Mononuclear cell (primary cell): ENCODE data around the gene RASSF10. TPM values are rescaled to one million over a fixed set of nuclear protein-coding genes. Genes with fewer than 3 reads are reported as not detected.
"Not testable (repeated sequence)": the region's sequence is repeated elsewhere in the genome, so short reads cannot be mapped to it uniquely, and the experiment has no call there.

Source experiments
- H3K27me3 ChIP-seq: 2 replicates; pipeline ENCODE4 v1.6.0; 2011; ENCODE audit warnings: low read length, control low read depth; ENCODE audit not compliant: insufficient read depth
- H3K4me1 ChIP-seq: 2 replicates; pipeline ENCODE4 v1.5.1; 2011; ENCODE audit warnings: mild to moderate bottlenecking, low read length, control low read depth; ENCODE audit not compliant: insufficient read depth
- H3K4me3 ChIP-seq: 2 replicates; pipeline ENCODE4 v1.5.1; 2011; ENCODE audit warnings: mild to moderate bottlenecking, low read length, moderate library complexity
- H3K9me3 ChIP-seq: 2 replicates; pipeline ENCODE4 v1.5.1; 2011; ENCODE audit warnings: low read depth, mild to moderate bottlenecking, control low read depth, low read length
- total RNA-seq: library from RNA; depleted of rRNA; stranded (reverse); fragments of >200 nt; gene quantifications from one replicate; pipeline ENCODE4 v1.2.3, GENCODE V29; 2012

Gene RASSF10
- total RNA-seq, 1 donor, result not detected

DNA sequence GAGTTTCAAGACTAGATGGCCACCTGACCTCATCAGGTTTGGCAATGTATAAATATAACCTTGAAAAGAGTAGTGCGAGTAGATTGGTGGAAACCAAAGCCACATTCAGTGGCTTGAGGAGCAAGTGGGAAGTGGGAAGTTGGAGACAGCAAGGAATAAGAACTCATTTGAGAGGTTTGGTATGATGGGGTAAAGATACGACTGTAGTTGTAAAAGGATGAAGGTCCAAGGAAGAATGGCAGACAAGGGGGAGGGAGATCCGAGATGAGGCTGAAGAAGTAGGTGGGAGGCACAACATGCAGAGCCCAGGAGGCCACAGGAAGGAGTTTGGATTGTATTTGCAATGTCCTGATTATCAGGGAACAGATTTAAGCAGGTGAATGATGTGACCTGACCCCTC lies 20.8 kb downstream of the RASSF10 start:
- Histone ChIP-seq H3K9me3 (no peaks in the 10 kb centered on the region), H3K4me1 (no peaks in the 10 kb centered on the region), H3K4me3 (no peak overlapping the region), H3K27me3 (peaks cover 3% of the 10 kb centered on the region)

DNA sequence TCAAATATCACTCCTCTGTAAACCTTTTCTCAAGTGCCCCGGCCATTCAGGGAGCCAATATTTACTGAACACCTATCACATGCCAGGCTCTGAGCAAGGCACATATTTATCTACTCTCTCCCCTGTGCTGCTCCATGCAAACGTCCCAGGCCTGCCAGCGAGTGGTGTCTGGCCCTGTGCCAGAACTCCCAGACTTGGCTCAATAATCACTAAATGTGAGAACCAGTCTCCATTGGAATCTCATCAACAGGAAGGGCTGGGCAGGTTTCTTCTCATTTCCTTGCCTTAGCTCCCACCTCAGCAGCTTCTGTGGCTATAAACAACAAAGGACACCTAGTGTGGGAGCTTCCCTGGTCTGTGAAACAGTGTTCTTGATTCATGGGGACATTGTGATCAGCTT lies 21.7 kb downstream of the RASSF10 start:
- H3K27me3 ChIP-seq, result peaks cover 3% of the 10 kb centered on the region
- H3K9me3 ChIP-seq, result no peaks in the 10 kb centered on the region
- no peak overlapping the region for H3K4me3 ChIP-seq
- no peaks in the 10 kb centered on the region for H3K4me1 ChIP-seq

DNA sequence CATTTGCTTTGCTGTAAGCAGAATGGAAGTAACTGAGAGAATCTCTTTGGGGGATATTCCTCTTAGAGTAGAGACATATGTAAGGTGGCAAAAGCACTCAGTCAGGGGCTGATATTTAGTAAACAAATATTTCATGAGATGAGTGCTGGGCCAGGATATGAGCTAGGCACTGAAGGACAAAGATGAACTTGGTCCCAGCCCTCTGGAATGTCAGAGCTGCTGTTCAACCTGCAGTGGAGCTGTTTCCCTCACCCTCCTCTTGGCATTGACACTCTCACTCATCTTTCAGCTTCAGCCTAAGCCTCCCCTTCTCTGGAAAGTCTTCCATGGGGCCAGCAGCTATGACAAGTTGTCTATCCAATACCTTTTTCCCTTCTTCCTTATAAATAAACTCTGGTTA lies 22.2 kb downstream of the RASSF10 start:
- H3K4me3 ChIP-seq, result no peak overlapping the region
- no peaks in the 10 kb centered on the region for H3K9me3 ChIP-seq
- H3K4me1 ChIP-seq, result no peaks in the 10 kb centered on the region
- H3K27me3 ChIP-seq, result peaks cover 6% of the 10 kb centered on the region

DNA sequence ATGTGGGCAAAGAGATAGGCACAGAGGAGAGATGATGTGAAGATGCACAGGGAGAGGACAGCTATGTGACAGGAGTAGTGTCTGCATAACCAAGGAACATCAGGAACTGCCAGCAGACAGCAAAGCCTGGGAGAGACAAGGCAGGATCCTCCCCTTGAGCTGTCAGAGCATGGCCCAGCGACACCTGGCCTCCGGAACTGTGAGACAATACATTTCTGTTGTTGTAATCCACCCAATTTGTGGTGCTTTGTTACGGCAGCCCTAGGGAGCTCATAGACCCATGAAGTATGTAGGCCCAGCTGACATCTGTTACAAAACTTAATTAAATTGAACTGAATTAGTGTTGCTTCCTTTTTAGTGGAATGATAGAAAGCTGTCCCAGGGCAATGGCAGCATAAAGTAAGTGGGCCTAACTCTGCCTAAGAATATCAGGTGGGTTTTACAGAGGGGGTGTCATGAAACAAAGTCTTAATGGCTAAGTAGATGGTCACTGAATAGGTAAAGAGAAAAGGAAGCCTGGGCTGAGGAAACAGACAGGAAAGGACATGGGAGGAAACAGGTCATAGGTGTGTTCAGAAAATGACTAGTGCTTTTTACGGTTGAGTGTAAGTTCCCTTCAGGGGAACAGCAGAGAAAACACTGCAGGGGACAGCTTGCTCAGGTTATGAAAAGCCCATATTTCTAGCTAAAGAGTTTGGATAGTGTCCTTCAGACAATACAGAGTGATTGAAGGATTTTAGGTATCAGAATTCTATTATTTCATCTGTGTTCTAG lies 24.8 kb downstream of the RASSF10 start:
- no peak overlapping the region for H3K4me3 ChIP-seq
- H3K4me1 ChIP-seq, result no peaks in the 10 kb centered on the region
- H3K9me3 ChIP-seq, result no peaks in the 10 kb centered on the region
- peaks cover 2% of the 10 kb centered on the region for H3K27me3 ChIP-seq

DNA sequence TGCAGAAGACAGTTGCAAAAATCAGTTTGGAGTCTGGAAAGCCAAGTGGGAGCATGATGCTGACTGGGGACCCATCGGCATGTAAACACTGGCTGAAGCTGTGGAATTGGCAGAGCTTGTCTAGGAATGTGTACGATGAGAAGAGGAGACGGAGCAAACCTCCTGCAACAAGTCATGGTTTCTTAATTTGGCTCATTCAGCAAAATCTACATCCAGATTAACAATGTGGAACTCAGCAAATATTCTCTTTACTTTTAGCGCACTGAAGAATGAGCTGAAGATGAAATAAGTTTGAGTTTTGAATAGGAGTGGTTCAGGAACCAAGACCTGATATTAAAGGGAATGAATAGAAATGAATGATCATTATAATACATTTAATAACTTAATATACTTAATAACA lies 26.6 kb downstream of the RASSF10 start:
- H3K9me3 ChIP-seq, result no peaks in the 10 kb centered on the region
- H3K4me3 ChIP-seq, result no peak overlapping the region
- no peaks in the 10 kb centered on the region for H3K4me1 ChIP-seq
- peaks cover 2% of the 10 kb centered on the region for H3K27me3 ChIP-seq

DNA sequence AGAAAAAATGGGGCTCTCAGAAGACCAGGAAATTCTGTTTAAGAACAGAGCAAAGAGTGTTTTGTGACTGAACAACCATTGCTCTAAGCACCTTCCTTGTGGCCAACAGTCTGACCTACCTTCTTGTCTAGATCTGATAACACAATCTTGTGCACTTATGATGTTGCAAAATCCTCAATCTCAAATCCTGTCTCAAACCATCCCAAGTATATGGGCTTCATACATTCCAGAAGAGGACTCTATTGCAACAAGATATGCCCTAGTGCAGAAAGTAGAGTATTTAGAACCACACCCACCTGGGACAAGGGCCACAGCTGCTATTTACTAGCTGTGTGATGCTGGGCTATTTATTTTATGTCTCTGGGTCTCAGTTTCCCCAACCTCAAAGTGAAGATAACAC lies 27.1 kb downstream of the RASSF10 start:
- Histone ChIP-seq H3K4me3 (no peak overlapping the region), H3K4me1 (no peaks in the 10 kb centered on the region), H3K9me3 (no peaks in the 10 kb centered on the region), H3K27me3 (peaks cover 2% of the 10 kb centered on the region)

DNA sequence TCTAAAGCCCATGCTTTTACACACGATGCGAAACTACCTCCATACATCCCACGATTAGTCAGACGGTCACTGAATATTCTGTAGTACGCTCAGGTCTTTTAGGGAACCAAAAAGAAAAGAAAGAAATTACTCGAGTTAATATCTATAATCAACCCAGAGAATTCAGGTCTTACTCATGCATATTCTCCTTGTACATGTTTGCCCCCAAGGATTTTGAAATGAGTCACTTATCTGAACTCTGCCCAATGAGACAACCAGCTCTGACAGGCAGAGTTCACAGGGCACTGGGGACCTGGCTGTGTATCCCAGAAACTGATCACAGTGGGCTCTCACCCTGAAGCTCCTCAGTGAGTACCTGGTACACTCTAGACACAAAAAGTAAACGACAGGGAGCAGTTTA lies 29.2 kb downstream of the RASSF10 start:
- peaks cover 3% of the 10 kb centered on the region for H3K27me3 ChIP-seq
- H3K4me3 ChIP-seq, result no peak overlapping the region
- no peaks in the 10 kb centered on the region for H3K4me1 ChIP-seq
- no peaks in the 10 kb centered on the region for H3K9me3 ChIP-seq

DNA sequence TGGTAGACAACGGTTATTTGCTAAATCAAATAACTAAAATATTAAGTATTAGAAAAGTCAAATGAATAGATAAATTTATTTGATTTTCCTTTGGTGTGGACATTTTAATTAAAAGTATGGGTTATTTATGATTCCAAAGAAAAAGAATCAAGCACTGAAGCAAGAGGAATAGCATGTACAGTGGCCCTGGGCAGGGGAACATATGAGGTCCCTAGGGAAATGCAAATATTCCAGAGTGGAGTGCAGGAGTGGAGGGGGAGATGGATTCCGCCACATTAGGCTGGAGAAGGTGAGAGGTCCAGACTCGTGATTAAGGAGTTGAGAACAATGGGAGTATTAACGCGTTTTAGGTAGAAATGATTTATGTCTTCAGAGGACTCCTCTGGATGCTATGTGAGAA lies 30.0 kb downstream of the RASSF10 start:
- Histone ChIP-seq H3K27me3 (peaks cover 5% of the 10 kb centered on the region), H3K4me1 (no peaks in the 10 kb centered on the region), H3K4me3 (no peak overlapping the region), H3K9me3 (no peaks in the 10 kb centered on the region)

DNA sequence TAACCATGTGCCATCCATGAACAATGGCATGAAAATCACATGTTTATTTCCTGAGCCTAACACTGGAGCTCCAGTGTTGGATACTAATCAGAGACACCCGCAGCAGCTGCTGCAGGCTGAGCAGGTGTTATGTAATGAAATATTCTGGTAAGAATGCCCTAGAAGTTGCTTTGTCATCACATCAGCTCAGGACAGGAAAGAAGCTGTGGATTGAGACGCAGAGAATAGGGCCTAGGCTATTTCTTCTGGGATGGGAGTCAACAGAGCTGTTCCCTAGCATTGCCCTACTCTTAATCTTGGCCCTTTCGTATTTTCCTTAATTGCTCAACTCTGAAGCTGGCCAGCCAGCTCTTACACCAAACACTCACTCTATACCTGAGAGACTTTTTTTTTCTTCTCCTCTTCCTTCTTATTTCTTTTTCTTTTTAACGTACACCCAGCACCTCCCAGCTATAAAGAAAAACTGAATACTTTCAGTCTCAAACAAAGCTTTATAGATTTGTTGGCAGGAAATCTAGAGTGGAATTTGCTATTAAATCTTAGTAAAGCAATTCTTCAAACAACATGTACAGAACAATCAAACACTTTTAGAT lies 31.9 kb downstream of the RASSF10 start:
- Histone ChIP-seq H3K27me3 (peaks cover 4% of the 10 kb centered on the region), H3K4me1 (no peaks in the 10 kb centered on the region), H3K9me3 (no peaks in the 10 kb centered on the region), H3K4me3 (no peak overlapping the region)

DNA sequence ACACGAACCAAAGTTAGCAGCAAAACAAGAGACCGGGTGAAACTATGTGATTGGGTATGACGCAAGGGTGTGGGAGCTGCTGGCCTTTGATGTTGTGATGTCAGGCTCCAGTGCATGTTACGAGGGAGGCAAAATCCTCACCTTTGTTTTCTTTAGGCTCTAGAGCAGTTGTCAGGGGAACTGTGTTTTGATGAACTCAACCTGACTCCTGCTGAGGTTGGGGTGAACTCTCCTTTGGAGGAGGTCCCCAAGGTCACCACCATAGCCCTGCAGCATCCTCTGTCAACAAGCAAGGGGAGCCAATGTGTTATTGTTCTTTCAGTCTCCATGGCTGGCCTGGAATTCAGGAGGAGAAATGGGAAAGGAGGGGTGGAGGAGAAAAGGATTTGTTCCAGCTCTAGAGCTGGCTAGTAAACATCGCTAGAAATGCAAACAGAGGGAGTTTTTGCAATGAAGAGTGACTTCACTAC lies 33.8 kb downstream of the RASSF10 start:
- Histone ChIP-seq H3K27me3 (peaks cover 2% of the 10 kb centered on the region), H3K4me1 (no peaks in the 10 kb centered on the region)

DNA sequence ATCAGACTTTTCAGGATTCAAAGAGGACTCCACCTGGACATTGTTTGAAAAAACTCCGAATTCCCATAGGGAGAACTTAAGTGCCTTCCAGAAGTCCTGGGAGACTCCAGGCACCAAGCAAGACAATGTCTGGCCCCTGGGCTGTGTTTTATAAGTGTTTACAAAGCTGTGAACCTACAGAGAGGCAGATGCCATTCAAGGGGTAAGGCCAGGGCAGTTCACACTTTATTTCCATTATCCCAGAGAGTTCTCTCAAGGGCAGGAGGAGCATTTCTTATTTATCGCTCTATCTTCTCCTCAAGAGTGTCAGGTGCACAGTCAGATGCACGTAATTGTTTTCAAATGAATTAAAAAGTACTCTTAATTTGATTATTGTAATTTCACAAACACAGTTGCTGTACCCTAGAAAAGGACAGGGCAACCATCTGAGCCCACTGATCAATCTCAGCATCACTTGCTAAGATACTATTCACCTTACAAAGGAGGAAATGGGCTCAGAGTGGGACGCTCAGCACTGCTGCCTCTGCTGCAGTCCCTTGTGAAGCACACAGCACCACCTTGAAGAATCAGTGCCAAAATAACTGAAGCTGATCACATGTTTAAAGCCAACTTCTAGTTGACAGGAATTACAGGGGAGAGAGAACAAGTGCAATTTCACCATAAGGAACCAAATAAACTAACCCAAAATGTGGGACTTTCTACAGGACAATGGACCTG lies 35.0 kb downstream of the RASSF10 start:
- Histone ChIP-seq H3K4me1 (no peaks in the 10 kb centered on the region), H3K9me3 (no peaks in the 10 kb centered on the region), H3K27me3 (peaks cover 2% of the 10 kb centered on the region), H3K4me3 (no peak overlapping the region)

More for the DNA sequence above, 33.8 kb downstream of the RASSF10 start:
- Histone ChIP-seq H3K4me3 (no peak overlapping the region), H3K9me3 (no peaks in the 10 kb centered on the region)

DNA sequence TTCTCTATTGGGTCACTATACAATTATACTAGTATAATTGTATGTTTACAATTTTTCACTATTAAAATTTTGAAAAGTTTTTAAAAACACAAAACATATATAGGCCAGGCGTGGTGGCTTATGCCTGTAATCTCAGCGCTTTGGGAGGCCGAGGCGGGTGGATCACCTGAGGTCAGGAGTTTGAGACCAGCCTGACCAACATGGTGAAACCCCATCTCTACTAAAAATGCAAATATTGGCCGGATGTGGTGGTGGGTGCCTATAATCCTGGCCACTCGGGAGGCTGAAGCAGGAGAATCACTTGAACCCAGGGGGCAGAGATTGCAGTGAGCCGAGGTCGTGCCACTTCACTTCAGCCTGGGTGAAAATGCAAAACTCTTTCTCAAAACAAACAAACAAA lies 36.0 kb downstream of the RASSF10 start:
- H3K27me3 ChIP-seq, H3K9me3 ChIP-seq, H3K4me1 ChIP-seq, H3K4me3 ChIP-seq: not testable (repeated sequence)

DNA sequence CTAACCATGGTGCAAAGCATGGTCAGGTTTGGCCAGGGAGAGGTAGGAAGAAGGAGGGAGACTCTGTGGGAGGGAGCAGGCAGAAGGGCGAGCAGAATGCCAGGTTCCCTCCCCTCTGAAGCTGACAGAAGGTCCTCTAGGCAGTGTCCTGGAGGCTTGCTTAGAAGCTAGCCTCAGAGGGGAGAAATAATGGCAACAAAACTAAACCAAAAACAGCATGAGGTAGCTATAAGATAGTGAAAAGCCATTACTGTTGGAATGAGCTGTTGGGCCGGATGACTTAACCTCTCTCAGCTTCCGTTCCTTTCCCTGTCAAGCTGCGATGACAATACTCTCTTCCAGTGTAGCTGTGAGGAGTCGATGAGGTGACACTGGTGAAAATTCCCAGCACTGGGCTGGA lies 36.6 kb downstream of the RASSF10 start:
- peaks cover 2% of the 10 kb centered on the region for H3K27me3 ChIP-seq
- H3K9me3 ChIP-seq, result no peaks in the 10 kb centered on the region

DNA sequence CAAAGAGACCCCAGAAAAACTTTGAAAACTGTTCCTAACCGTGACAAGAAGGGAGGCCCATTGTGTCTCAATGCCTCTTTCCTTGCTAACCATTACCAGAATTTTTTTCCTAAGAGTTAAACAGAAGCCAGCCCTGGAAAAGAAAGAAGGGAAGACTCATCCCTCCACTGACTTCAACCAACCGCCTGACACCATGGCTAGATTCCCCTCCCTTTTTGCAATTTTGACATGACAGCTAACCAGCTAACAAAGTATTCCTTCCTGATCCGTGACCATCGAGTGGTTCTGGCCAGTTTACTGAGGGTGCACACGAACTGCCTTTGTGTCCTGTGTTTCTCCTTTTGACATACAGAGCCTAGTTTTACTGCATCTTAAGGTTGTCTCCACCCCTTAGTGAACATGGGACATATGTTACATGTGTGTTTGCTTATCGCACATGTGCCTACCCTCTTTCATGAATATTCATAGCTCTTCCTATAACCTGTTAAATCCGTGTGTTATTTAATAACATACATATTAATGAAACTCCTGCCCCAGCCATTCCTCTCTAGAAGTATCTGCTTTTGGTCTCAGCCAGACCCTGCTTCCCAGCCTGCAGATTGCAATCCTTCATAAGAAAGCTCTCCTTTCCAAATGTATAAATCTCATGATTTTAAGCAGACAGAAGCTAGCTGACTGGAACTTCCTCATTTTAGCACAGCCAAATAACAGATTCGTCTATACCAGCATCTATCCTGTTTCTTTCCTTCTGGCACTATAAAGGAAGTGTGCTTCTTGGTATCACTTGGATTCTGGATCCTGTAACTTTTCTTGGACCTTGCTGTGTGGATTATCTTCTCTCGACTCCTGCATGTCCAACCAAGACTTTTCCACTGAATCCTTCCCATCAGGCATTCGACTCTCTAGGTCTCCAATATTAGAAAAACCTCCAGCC lies 37.8 kb downstream of the RASSF10 start:
- Histone ChIP-seq H3K4me3 (no peak overlapping the region), H3K27me3 (peaks cover 2% of the 10 kb centered on the region), H3K9me3 (no peaks in the 10 kb centered on the region), H3K4me1 (no peaks in the 10 kb centered on the region)

More for the DNA sequence above, 36.6 kb downstream of the RASSF10 start:
- Histone ChIP-seq H3K4me3 (no peak overlapping the region), H3K4me1 (no peaks in the 10 kb centered on the region)
